T-cell (primary cell): ENCODE measurements around the gene MICU1. TPM values are rescaled to one million over a fixed set of nuclear protein-coding genes. Genes with fewer than 3 reads are reported as not detected.

Experiments
- ATAC-seq, 4 experiments: fragments of 200-7000 bp in 3 of 4; fragments of 150-1000 bp in 1 of 4; cut with Tn5 transposase; replicated peaks in 1 of 4; 1 replicate in 3 of 4; 2 replicates in 1 of 4; pipeline ENCODE4 v1.10.0; 2021; ENCODE audit warnings: moderate library complexity in 3 of 4, mild to moderate bottlenecking in 2 of 4, moderate number of reproducible peaks in 1 of 4
- CTCF ChIA-PET, 2 donors: fragments of 300-600 bp; sonication (Branson Sonifier 250); formaldehyde crosslinking; loops; one replicate each; lab custom pipeline; 2022; ENCODE audit warnings: antibody characterized with exemption in 2 of 2; lab: Charles Lee
- POLR2A ChIA-PET, 2 donors: fragments of 300-600 bp; sonication (Branson Sonifier 250); formaldehyde crosslinking; loops; one replicate each; lab custom pipeline; 2022; ENCODE audit warnings: antibody characterized with exemption in 2 of 2; lab: Charles Lee
- DNase-seq, 35 experiments: peaks; one replicate each; pipeline versions ENCODE4 v3.0.0 to v3.0.0-alpha.2; 2013 to 2023
- H3K27ac ChIP-seq: one replicate; pipeline ENCODE4 v1.5.1; 2013; ENCODE audit warnings: low read length
- H3K27me3 ChIP-seq, 2 experiments: replicated peaks in 1 of 2; 1 replicate in 1 of 2; 2 replicates in 1 of 2; pipeline versions ENCODE4 v1.6.1 to v1.7.0; 2013; ENCODE audit warnings: low read length in 1 of 2, mixed read lengths in 1 of 2; ENCODE audit not compliant: control insufficient read depth in 2 of 2, insufficient read depth in 2 of 2; ENCODE audit errors: extremely low read depth in 1 of 2
- H3K36me3 ChIP-seq, 2 donors: 1 replicate in 1 of 2; 2 replicates in 1 of 2; pipeline versions ENCODE4 v1.6.1 to v1.7.0; 2013; ENCODE audit warnings: low read length in 1 of 2; ENCODE audit not compliant: control insufficient read depth in 2 of 2, insufficient read depth in 1 of 2; ENCODE audit errors: extremely low read depth in 1 of 2
- H3K4me1 ChIP-seq, 2 experiments: 1 replicate in 1 of 2; 2 replicates in 1 of 2; pipeline versions ENCODE4 v1.6.1 to v1.7.0; 2013; ENCODE audit warnings: low read length in 2 of 2, mixed read lengths in 1 of 2; ENCODE audit not compliant: insufficient read depth in 2 of 2, control insufficient read depth in 1 of 2; ENCODE audit errors: extremely low read depth in 1 of 2
- H3K4me3 ChIP-seq, 2 donors: 1 replicate in 1 of 2; 2 replicates in 1 of 2; pipeline versions ENCODE4 v1.5.1 to v1.7.0; 2013; ENCODE audit warnings: mild to moderate bottlenecking in 2 of 2, low read length in 1 of 2, moderate library complexity in 1 of 2; ENCODE audit not compliant: control insufficient read depth in 1 of 2; ENCODE audit errors: extremely low read depth in 1 of 2
- H3K9me3 ChIP-seq: 2 replicates; pipeline ENCODE4 v1.7.0; 2013
- H3K27ac Mint-ChIP-seq, 2 donors: one replicate each; pipeline ENCODE4 v1.8.0; 2020 to 2021; ENCODE audit warnings: mild to moderate bottlenecking in 2 of 2, mixed read lengths in 2 of 2
- H3K27me3 Mint-ChIP-seq, 2 donors: one replicate each; pipeline ENCODE4 v1.8.0; 2021 to 2022; ENCODE audit warnings: mixed read lengths in 2 of 2
- H3K36me3 Mint-ChIP-seq: one replicate; pipeline ENCODE4 v1.8.0; 2021; ENCODE audit warnings: mixed read lengths
- H3K4me1 Mint-ChIP-seq, 3 donors: one replicate each; pipeline ENCODE4 v1.8.0; 2020 to 2022; ENCODE audit warnings: mixed read lengths in 3 of 3, mild to moderate bottlenecking in 1 of 3
- H3K4me3 Mint-ChIP-seq, 3 donors: one replicate each; pipeline ENCODE4 v1.8.0; 2020 to 2022; ENCODE audit warnings: mild to moderate bottlenecking in 3 of 3, mixed read lengths in 3 of 3, moderate library complexity in 3 of 3
- H3K9me3 Mint-ChIP-seq, 3 donors: one replicate each; pipeline ENCODE4 v1.8.0; 2020 to 2022; ENCODE audit warnings: mixed read lengths in 3 of 3
- WGBS: methylation state at CpG from one replicate; pipeline ENCODE4 v1.1.5; 2013; ENCODE audit warnings: missing lambda C conversion rate; ENCODE audit not compliant: insufficient coverage; 5-methylcytosine and 5-hydroxymethylcytosine counted together
- total RNA-seq, 35 experiments: library from RNA in 6 of 35; stranded (reverse) in 6 of 35; fragments of 120-200 nt in 1 of 35; gene quantifications; one replicate each; pipeline versions ENCODE4 v1.2.1 to v1.2.4 and lab custom pipeline; 2013 to 2026

The MICU1 gene
- total RNA-seq, 5 donors from 2014 or later (not counting 1 experiment from before 2014, with no cell fraction given): 16.9 to 23.3 (median 19.9) TPM

GRCh38 chr10:72334825-72335393 is 291.0 kb downstream of the MICU1 start:
- no peaks in the 10 kb centered on the region for H3K27me3 Mint-ChIP-seq
- H3K4me1 ChIP-seq: peaks cover 59 to 74% of the 10 kb centered on the region in 2 experiments
- peak overlapping the region; percentile 88 to 90 for H3K27ac Mint-ChIP-seq
- DNase-seq: peak; percentile 58 to 97 (median 91)
- H3K9me3 ChIP-seq: no peaks in the 10 kb centered on the region
- no peaks in the 10 kb centered on the region for H3K9me3 Mint-ChIP-seq
- peaks cover 13 to 24% of the 10 kb centered on the region in 2 donors for H3K36me3 ChIP-seq
- WGBS: 1% methylated on average over 10 of the region's 16 CpGs
- ChIA-PET CTCF (interaction anchor here (0.6 to 4.2 kb wide), 10 partner anchors 15 to 286 kb away, joined by 3 to 19 read pairs (median 4); no protein-coding TSS in a partner anchor), POLR2A (interaction anchor here in 1 of 2 donors (0.6 to 1.6 kb wide), 4 partner anchors 11 to 114 kb away, joined by 3 to 7 read pairs (median 5); no protein-coding TSS in a partner anchor)
- H3K4me3 Mint-ChIP-seq: peak overlapping the region; percentile 25 to 85 (median 55)
- H3K27me3 ChIP-seq: no peaks in the 10 kb centered on the region
- H3K4me1 Mint-ChIP-seq: peaks cover 72 to 80% (median 74%) of the 10 kb centered on the region in 3 donors
- ATAC-seq: peak; percentile 51 to 71 (median 66)
- peak overlapping the region in 1 of 2 donors; percentile 12 for H3K4me3 ChIP-seq
- H3K36me3 Mint-ChIP-seq: peaks cover 4% of the 10 kb centered on the region
- peak overlapping the region; percentile 90 for H3K27ac ChIP-seq

- Mint-ChIP-seq H3K27ac (peak overlapping the region; percentile 88 to 90), H3K9me3 (no peaks in the 10 kb centered on the region), H3K27me3 (no peaks in the 10 kb centered on the region), H3K4me3 (peak overlapping the region; percentile 25 to 85 (median 55)), H3K36me3 (peaks cover 4% of the 10 kb centered on the region), H3K4me1 (peaks cover 77 to 85% (median 80%) of the 10 kb centered on the region in 3 donors)
- WGBS: 57% methylated on average over 12 of the region's 17 CpGs
- no peaks in the 10 kb centered on the region for H3K9me3 ChIP-seq
- H3K4me3 ChIP-seq: no peak overlapping the region
- peak overlapping the region; percentile 90 for H3K27ac ChIP-seq
- ChIA-PET POLR2A (interaction anchor here (0.6 to 1.6 kb wide), 3 partner anchors 20 to 105 kb away, joined by 3 to 6 read pairs (median 3); no protein-coding TSS in a partner anchor), CTCF (interaction anchor here (0.6 to 4.2 kb wide), 8 partner anchors 14 to 109 kb away, joined by 3 to 19 read pairs (median 4); no protein-coding TSS in a partner anchor)
- ATAC-seq: no peak
- DNase-seq: peak in 2 of 35 experiments; percentile 35 to 43
- H3K4me1 ChIP-seq: peaks cover 64 to 80% of the 10 kb centered on the region in 2 experiments
- H3K36me3 ChIP-seq: peaks cover 13 to 19% of the 10 kb centered on the region in 2 donors
- no peaks in the 10 kb centered on the region for H3K27me3 ChIP-seq
These were observed 291.6 kb downstream of the MICU1 start for GRCh38 chr10:72334196-72334824.

GRCh38 chr10:72333112-72334015 is 292.5 kb downstream of the MICU1 start:
- H3K4me3 ChIP-seq: no peak overlapping the region
- 72% methylated on average over 9 of the region's 19 CpGs for WGBS
- no peaks in the 10 kb centered on the region for H3K9me3 Mint-ChIP-seq
- peak overlapping the region; percentile 81 for H3K27ac Mint-ChIP-seq
- no peaks in the 10 kb centered on the region for H3K27me3 Mint-ChIP-seq
- H3K4me1 ChIP-seq: peaks cover 73 to 89% of the 10 kb centered on the region in 2 experiments
- H3K36me3 ChIP-seq: peaks cover 13 to 17% of the 10 kb centered on the region in 2 donors
- peak overlapping the region; percentile 90 for H3K27ac ChIP-seq
- ChIA-PET POLR2A (interaction anchor here (0.5 to 1.0 kb wide), 5 partner anchors 21 to 104 kb away, joined by 3 to 7 read pairs (median 4); no protein-coding TSS in a partner anchor), CTCF (interaction anchor here (0.6 to 4.2 kb wide), 6 partner anchors 14 to 108 kb away, joined by 3 to 19 read pairs (median 4); no protein-coding TSS in a partner anchor)
- H3K4me3 Mint-ChIP-seq: peak overlapping the region in 1 of 3 donors; percentile 85
- DNase-seq: no peak
- no peak for ATAC-seq
- peaks cover 85 to 92% (median 87%) of the 10 kb centered on the region in 3 donors for H3K4me1 Mint-ChIP-seq
- peaks cover 4% of the 10 kb centered on the region for H3K36me3 Mint-ChIP-seq
- H3K9me3 ChIP-seq: no peaks in the 10 kb centered on the region
- peaks cover 0 to 2% of the 10 kb centered on the region in 2 experiments for H3K27me3 ChIP-seq

GRCh38 chr10:72332423-72333111 is 293.3 kb downstream of the MICU1 start:
- no peak for DNase-seq
- CTCF ChIA-PET: interaction anchor here (0.6 to 1.9 kb wide), 10 partner anchors 12 to 113 kb away, joined by 3 to 25 read pairs (median 4); partner anchors contain the start of gene DDIT4 (in 1 of the 2)
- Histone ChIP-seq H3K27me3 (peaks cover 0 to 2% of the 10 kb centered on the region in 2 experiments), H3K4me1 (peaks cover 80 to 97% of the 10 kb centered on the region in 2 experiments), H3K9me3 (no peaks in the 10 kb centered on the region), H3K27ac (peak overlapping the region; percentile 90), H3K4me3 (no peak overlapping the region), H3K36me3 (peaks cover 8 to 9% of the 10 kb centered on the region in 2 donors)
- POLR2A ChIA-PET: interaction anchor here (0.5 to 1.5 kb wide), 14 partner anchors 11 to 289 kb away, joined by 3 to 23 read pairs (median 4); partner anchors contain the start of genes ANAPC16 (in 1 of the 2) and DDIT4 (in 1 of the 2)
- ATAC-seq: no peak
- no peaks in the 10 kb centered on the region for H3K9me3 Mint-ChIP-seq
- H3K27ac Mint-ChIP-seq: peak overlapping the region; percentile 74 to 81
- H3K27me3 Mint-ChIP-seq: no peaks in the 10 kb centered on the region
- no peaks in the 10 kb centered on the region for H3K36me3 Mint-ChIP-seq
- peak overlapping the region; percentile 6 to 85 (median 64) for H3K4me3 Mint-ChIP-seq
- 55% methylated on average over 8 of the region's 12 CpGs for WGBS
- H3K4me1 Mint-ChIP-seq: peaks cover 93 to 96% (median 95%) of the 10 kb centered on the region in 3 donors
